C4-2B (cell line): ENCODE measurements around the gene ZNF768.

Source experiments
- H3K27ac ChIP-seq: fragments of 450-650 bp; 2 replicates; pipeline ENCODE4 v1.5.1; 2017
- CTCF ChIP-seq: fragments of 450-650 bp; conservative IDR thresholded peaks from 2 replicates; pipeline ENCODE4 v1.5.1; 2017; ENCODE audit warnings: mild to moderate bottlenecking
- ZFX ChIP-seq: fragments of 450-650 bp; IDR thresholded peaks from 2 replicates; pipeline ENCODE4 v1.6.1; 2017

ZNF768 gene

DNA sequence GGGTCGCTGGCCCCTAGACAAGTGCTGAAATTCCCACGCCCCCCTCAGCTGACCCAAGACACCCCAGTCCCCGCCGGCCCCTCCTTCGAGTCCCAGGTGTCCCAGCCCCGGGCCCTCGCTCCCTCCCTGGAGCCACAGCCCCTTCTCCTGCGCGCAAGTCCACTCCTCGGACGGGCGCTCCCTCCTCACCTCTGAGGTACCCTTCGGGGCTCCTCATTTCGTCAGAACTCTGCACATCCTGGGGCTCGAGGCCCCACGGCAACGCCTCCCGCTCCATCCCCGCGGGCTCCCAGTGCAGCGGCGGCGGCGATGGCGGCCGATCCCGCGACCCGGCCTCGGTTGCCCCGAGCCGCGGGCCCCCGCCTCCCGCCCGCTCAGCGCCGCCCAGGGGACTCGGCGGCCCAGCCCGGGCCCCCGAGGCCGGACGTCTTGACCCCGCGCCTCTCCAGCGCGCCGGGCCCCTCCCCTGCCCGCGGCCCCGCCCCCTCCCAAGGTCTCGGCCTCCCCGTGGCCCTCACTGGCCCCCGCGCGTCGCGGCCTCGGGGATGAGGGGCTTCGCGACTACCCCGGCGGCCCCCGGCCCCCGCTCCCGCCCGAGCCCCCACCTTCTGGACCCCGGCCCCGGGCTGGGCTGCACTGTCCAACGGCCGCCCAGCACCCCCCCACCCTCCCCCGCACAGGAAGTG, at the start of gene ZNF768:
Gene ZNF768 (minus strand): TSS at position 430 of the 686 bp plus-strand sequence. CDS start 153 bp downstream, at position 277.
- TF ChIP-seq CTCF = no peak
- TF ChIP-seq ZFX = peak; percentile 47; the same call in 1 of the 2 replicates

GRCh38 chr16:30574678-30575077, 48.3 kb upstream of the ZNF768 start:
- no peak overlapping the region for H3K27ac ChIP-seq
- TF ChIP-seq ZFX = no peak
- TF ChIP-seq CTCF = no peak

More for the DNA sequence above, at the start of gene ZNF768:
- peak within 1 kb of the TSS; percentile 95 for H3K27ac ChIP-seq

- peak within 1 kb of the TSS; percentile 82 for H3K27ac ChIP-seq
Measured at GRCh38 chr16:30571445-30572322, 45.3 kb upstream of the ZNF768 start, which contains the start of gene ZNF688. TSS of gene ZNF688 (minus strand) at chr16:30571714. CDS start at chr16:30571629, 85 bp downstream.

DNA sequence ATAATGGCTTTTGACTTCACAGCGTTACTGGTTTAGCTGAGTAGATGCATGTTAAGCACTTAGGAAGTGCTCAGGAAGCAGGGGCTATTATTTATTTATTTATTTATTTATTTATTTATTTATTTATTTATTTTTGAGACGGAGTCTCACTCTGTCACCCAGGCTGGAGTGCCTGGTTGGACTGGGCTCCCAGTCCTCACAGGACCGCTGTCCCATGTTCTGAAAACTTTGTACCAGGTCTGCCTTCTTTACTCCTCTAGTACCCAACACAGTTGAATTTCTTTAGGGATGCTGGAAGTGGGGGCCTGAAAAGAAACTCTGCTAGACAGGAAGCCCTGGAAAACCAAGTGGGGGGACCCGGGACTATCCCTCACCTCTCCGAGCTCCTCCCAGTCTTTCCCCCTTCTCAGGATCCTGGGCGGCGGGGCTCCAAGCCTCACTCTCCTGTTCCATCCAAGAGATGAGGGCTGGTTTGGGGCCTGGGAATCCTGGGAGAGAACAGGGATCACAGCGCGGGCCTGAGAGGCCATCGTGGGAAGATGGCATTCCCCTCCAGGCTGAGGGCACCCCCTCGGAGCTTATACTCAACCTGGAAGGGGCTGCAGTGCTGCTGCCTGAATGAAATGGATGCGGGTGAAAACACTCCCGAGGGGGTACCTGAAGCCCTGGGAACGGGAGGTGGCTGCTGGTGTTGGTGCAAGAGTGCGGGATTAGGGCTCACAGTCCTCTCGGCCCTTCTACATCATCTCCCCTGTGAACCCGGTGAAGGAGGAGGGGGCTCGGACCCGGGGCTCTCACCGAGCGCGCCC, 44.5 kb upstream of the ZNF768 start:
- H3K27ac ChIP-seq = peak overlapping the region; percentile 82
- TF ChIP-seq ZFX (no peak), CTCF (no peak)

More at GRCh38 chr16:30571445-30572322, 45.3 kb upstream of the ZNF768 start, which contains the start of gene ZNF688:
- TF ChIP-seq ZFX = peak; percentile 73; the same call in 1 of the 2 replicates
- no peak for TF ChIP-seq CTCF

GRCh38 chr16:30569746-30570635, 43.6 kb upstream of the ZNF768 start:
- H3K27ac ChIP-seq = no peak overlapping the region
- TF ChIP-seq ZFX = no peak

DNA sequence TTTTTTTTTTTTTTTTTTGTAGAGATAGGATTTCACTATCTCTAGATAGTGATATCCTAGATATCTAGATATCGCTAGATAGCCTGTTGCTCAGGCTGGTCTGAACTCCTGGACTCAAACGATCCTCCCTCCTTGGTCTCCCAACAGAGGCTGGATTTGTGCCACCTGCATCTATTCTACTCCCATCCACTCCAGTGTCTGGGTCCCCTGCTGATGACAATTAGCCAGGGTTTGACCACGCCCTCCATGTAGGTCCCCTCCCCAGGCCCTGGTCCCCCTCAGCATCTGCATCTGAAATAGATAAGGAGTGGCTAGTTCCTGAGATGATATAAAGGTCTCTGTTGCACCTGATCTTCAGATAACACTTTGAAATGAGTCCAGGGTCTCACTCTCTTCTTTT, 42.9 kb upstream of the ZNF768 start:
- H3K27ac ChIP-seq = no peak overlapping the region
- TF ChIP-seq ZFX = no peak

DNA sequence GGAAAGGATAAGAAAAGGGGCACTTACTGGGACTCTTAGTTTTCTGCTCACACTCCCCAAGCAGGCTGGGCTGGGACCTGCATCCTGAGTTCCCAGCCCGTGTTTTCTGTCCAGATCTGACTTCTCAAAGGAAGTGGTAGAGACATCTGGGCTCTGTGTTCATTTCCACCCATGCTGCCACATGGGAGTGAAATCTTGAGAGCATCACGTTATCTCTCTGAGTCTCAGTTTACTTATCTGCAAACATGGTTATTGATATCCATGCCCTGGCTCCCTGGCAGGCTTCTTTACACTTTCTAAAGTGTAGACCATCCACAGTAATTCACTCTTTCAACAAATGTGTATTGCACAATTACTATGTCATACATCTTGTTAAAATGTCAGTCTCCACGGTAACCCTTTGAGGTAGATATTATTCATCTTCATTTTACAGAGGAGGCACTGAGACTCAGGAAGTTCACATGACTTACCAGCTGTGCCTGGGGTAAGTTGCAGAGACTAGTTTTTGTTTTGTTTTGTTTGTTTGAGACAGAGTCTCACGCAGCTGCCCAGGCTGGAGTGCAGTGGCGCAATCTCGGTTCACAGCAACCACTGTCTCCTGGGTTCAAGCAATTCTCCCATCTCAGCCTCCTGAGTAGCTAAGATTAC, 41.7 kb upstream of the ZNF768 start:
- H3K27ac ChIP-seq = no peak overlapping the region
- TF ChIP-seq ZFX (no peak), CTCF (no peak)
